SU-DHL-6 (cell line): Measurements from ENCODE around the gene CHST4.

Experiments
- H2AFZ ChIP-seq: fragments of 200-600 bp; sonication (generic); 2 replicates; pipeline ENCODE4 v1.6.1; 2014; ENCODE audit warnings: low read depth, mild to moderate bottlenecking, moderate library complexity, mixed read lengths, antibody characterized with exemption, low read length; ENCODE audit not compliant: severe bottlenecking
- H3F3A ChIP-seq: fragments of 200-600 bp; shearing (Covaris generic); 2 replicates; pipeline ENCODE4 v1.6.0; 2016; ENCODE audit warnings: antibody characterized with exemption, mild to moderate bottlenecking; ENCODE audit not compliant: insufficient read depth
- H3K27ac ChIP-seq: fragments of 200-600 bp; sonication (generic); 2 replicates; pipeline ENCODE4 v1.5.1; 2016; ENCODE audit warnings: low read depth, mild to moderate bottlenecking, low read length, moderate library complexity, mixed read lengths
- H3K27me3 ChIP-seq: fragments of 200-600 bp; sonication (generic), shearing (Covaris generic); 2 replicates; pipeline ENCODE4 v1.6.0; 2014; ENCODE audit warnings: mild to moderate bottlenecking, low read length
- H3K36me3 ChIP-seq: fragments of 200-600 bp; sonication (generic); 2 replicates; pipeline ENCODE4 v1.6.1; 2014; ENCODE audit warnings: mild to moderate bottlenecking, low read length, mixed read lengths
- H3K4me2 ChIP-seq: fragments of 300-600, 200-600 bp; shearing (Covaris generic), sonication (generic); 2 replicates; pipeline ENCODE4 v1.6.0; 2014; ENCODE audit warnings: low read length, low read depth, mild to moderate bottlenecking; ENCODE audit not compliant: poor library complexity, severe bottlenecking
- H3K4me3 ChIP-seq: fragments of 200-600 bp; sonication (generic); 2 replicates; pipeline ENCODE4 v1.5.1; 2014; ENCODE audit warnings: antibody characterized with exemption, low read length, mild to moderate bottlenecking, mixed read lengths; ENCODE audit not compliant: insufficient read depth, poor library complexity, severe bottlenecking
- H3K79me2 ChIP-seq: fragments of 200-600 bp; sonication (generic); 2 replicates; pipeline ENCODE4 v1.6.1; 2014; ENCODE audit warnings: mild to moderate bottlenecking, low read length, moderate library complexity; ENCODE audit not compliant: insufficient read depth
- H3K9ac ChIP-seq: fragments of 200-600 bp; sonication (generic); 2 replicates; pipeline ENCODE4 v1.7.0; 2014; ENCODE audit warnings: mild to moderate bottlenecking, low read length
- H3K9me2 ChIP-seq: fragments of 200-600 bp; sonication (generic); replicated peaks from 2 replicates; pipeline ENCODE4 v1.6.1; 2014; ENCODE audit warnings: low read length; ENCODE audit not compliant: insufficient read depth
- H3K9me3 ChIP-seq: fragments of 200-600 bp; sonication (generic); 2 replicates; pipeline ENCODE4 v1.6.1; 2014; ENCODE audit warnings: low read length, mixed read lengths; ENCODE audit not compliant: insufficient read depth
- H4K20me1 ChIP-seq: fragments of 200-600 bp; sonication (generic); 2 replicates; pipeline ENCODE4 v1.6.1; 2014; ENCODE audit warnings: low read depth, mild to moderate bottlenecking, antibody characterized with exemption, low read length, moderate library complexity, mixed read lengths
- CTCF ChIP-seq: fragments of 200-600 bp; sonication (generic); IDR thresholded peaks from one replicate; pipeline ENCODE4 v1.5.1; 2017; ENCODE audit warnings: antibody characterized with exemption, mild to moderate bottlenecking, low read length, moderate library complexity; ENCODE audit not compliant: insufficient read depth, poor library complexity, severe bottlenecking
- EZH2phosphoT487 ChIP-seq: fragments of 200-600 bp; sonication (generic), shearing (Covaris generic); conservative IDR thresholded peaks from 2 replicates; pipeline ENCODE4 v1.6.1; 2018; ENCODE audit warnings: mild to moderate bottlenecking, antibody characterized with exemption, low read length, moderate library complexity, mixed read lengths

The CHST4 gene

GRCh38 chr16:71480956-71481355 lies 45.3 kb upstream of the CHST4 start:
- H2AFZ ChIP-seq: no peak overlapping the region

GRCh38 chr16:71482569-71482968 lies 43.7 kb upstream of the CHST4 start:
- TF ChIP-seq CTCF (no peak), EZH2phosphoT487 (no peak)
- Histone ChIP-seq H3K9me3 (no peaks in the 10 kb centered on the region), H3K4me3 (no peak overlapping the region), H2AFZ (no peak overlapping the region), H3K79me2 (no peaks in the 10 kb centered on the region), H3K4me2 (no peak overlapping the region), H4K20me1 (no peaks in the 10 kb centered on the region), H3F3A (no peaks in the 10 kb centered on the region), H3K9ac (no peak overlapping the region), H3K9me2 (no peaks in the 10 kb centered on the region), H3K27ac (no peak overlapping the region), H3K36me3 (no peaks in the 10 kb centered on the region), H3K27me3 (no peaks in the 10 kb centered on the region)

More at GRCh38 chr16:71480956-71481355, 45.3 kb upstream of the CHST4 start:
- Histone ChIP-seq H3K36me3 (no peaks in the 10 kb centered on the region), H3K27me3 (no peaks in the 10 kb centered on the region), H3K9me2 (no peaks in the 10 kb centered on the region), H3K9me3 (no peaks in the 10 kb centered on the region), H3K79me2 (no peaks in the 10 kb centered on the region), H3K27ac (no peak overlapping the region), H3K4me2 (no peak overlapping the region), H3K9ac (no peak overlapping the region), H4K20me1 (no peaks in the 10 kb centered on the region), H3K4me3 (no peak overlapping the region), H3F3A (no peaks in the 10 kb centered on the region)
- TF ChIP-seq EZH2phosphoT487: no peak
- TF ChIP-seq CTCF: no peak

GRCh38 chr16:71484006-71484893 lies 42.0 kb upstream of the CHST4 start:
- H3K9me3 ChIP-seq: no peaks in the 10 kb centered on the region
- peak overlapping the region; percentile 64 for H3K9ac ChIP-seq
- no peak for TF ChIP-seq CTCF
- no peak for TF ChIP-seq EZH2phosphoT487
- peak overlapping the region; percentile 100 for H2AFZ ChIP-seq
- no peaks in the 10 kb centered on the region for H4K20me1 ChIP-seq
- H3K36me3 ChIP-seq: no peaks in the 10 kb centered on the region
- H3K9me2 ChIP-seq: no peaks in the 10 kb centered on the region
- H3K27ac ChIP-seq: no peak overlapping the region
- H3K4me3 ChIP-seq: peak overlapping the region; percentile 66
- H3K79me2 ChIP-seq: no peaks in the 10 kb centered on the region
- H3K4me2 ChIP-seq: peak overlapping the region; percentile 83
- no peaks in the 10 kb centered on the region for H3K27me3 ChIP-seq
- no peaks in the 10 kb centered on the region for H3F3A ChIP-seq
